ENCODE data around the gene CPNE6.

Gene CPNE6

DNA sequence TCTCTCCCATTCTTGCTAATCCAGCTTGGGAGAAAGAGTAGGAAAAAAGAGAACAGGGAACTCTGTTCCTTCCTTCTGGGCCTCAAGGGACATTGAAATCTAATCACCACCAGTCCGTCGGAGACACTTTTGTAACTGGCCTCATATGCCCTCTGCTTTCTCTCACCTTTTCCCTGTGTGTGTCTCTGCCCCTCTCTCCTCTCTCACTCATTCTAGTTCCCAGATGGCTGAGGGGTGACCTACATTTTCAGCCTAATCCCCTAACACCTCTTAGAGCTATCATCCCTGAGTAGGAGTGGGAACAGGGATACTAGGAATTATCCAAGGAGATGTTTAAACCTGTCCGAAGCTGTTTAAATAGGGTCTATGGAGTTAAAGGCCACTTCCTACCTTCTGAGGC is 13.9 kb downstream of the CPNE6 start:
- Mint-ChIP-seq H3K36me3 (ENCODE audit: low read depth) (no peaks in the 10 kb centered on the region), H3K27ac (no peak overlapping the region), H3K27me3 (ENCODE audit: low read depth) (peaks cover 43% of the 10 kb centered on the region), H3K4me1 (peaks cover 19% of the 10 kb centered on the region), H3K9me3 (no peaks in the 10 kb centered on the region), H3K4me3 (no peak overlapping the region)
- no peak for TF ChIP-seq CTCF (IDR thresholded peaks at IDR 0.05; ENCODE audit: unreplicated experiment in 3 of 3)

DNA sequence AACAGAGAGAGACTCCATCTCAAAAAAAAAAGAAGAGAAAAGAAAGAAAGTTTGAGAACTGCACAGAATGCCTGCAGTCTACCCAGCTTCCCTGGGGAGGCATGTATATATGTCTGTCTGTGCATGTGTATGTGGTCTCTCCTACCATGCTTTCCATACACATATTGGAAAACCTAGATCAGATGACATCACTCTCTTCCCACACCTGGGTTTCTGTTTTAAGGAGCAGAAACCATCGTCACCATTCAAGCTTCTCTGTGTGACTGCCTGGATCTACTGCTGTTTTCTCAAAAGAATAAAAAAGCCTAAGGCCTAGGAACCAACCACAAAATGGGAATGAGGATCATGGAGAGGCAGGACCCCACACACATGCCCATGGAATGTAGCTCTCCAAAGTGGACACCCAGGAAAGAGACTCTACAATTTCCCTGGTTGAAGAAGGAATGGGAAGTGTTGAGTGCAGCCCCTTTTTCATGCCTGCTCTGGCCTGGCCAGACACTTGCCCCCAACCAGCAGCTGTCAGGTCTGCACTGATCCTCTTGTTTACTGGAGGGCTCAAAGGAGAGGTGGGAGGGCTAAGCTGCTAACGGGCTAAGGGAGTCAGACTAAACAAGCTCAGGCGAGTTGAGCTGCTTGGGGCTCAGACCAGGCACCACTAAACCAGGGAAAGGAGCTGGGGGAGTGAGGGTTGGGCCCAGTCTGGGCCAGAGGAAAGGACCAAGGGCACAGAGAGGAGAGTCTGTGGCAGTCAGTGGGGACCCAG is 15.0 kb downstream of the CPNE6 start:
- TF ChIP-seq CTCF (IDR thresholded peaks at IDR 0.05; ENCODE audit: unreplicated experiment in 3 of 3) = no peak
- Mint-ChIP-seq H3K27ac (no peak overlapping the region), H3K9me3 (no peaks in the 10 kb centered on the region), H3K27me3 (ENCODE audit: low read depth) (peaks cover 35% of the 10 kb centered on the region), H3K4me3 (no peak overlapping the region), H3K36me3 (ENCODE audit: low read depth) (no peaks in the 10 kb centered on the region), H3K4me1 (peaks cover 20% of the 10 kb centered on the region)

GRCh38 chr14:24087004-24087403 is 15.6 kb downstream of the CPNE6 start:
- no peak for TF ChIP-seq CTCF (IDR thresholded peaks at IDR 0.05; ENCODE audit: unreplicated experiment in 3 of 3)
- peaks cover 32% of the 10 kb centered on the region for H3K27me3 Mint-ChIP-seq (ENCODE audit: low read depth)
- H3K36me3 Mint-ChIP-seq (ENCODE audit: low read depth) = no peaks in the 10 kb centered on the region
- H3K4me3 Mint-ChIP-seq = no peak overlapping the region
- H3K27ac Mint-ChIP-seq = no peak overlapping the region
- H3K4me1 Mint-ChIP-seq = peaks cover 17% of the 10 kb centered on the region
- no peaks in the 10 kb centered on the region for H3K9me3 Mint-ChIP-seq

DNA sequence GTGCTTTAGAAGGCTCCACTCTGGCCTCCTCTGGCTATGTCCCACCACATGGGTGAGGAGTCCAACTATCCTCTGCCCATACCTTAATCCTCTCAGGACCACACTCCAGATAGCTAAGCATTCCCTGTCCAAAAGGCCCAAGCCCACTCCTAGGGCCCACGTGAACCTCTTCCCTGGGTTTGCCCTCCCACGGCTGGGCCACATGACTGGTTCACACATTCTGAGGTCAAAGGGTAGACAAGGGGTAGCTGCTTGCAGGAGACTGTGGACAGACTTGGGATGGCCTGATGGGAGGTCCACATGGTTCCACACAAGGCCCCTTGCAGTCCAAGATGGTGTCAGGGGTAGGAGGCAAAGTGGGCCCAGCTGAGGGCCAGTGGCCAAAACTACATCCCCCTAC is 16.7 kb downstream of the CPNE6 start:
- Mint-ChIP-seq H3K4me3 (no peak overlapping the region), H3K9me3 (no peaks in the 10 kb centered on the region), H3K4me1 (peaks cover 20% of the 10 kb centered on the region), H3K36me3 (ENCODE audit: low read depth) (no peaks in the 10 kb centered on the region), H3K27me3 (ENCODE audit: low read depth) (peaks cover 22% of the 10 kb centered on the region), H3K27ac (no peak overlapping the region)
- no peak for TF ChIP-seq CTCF (IDR thresholded peaks at IDR 0.05; ENCODE audit: unreplicated experiment in 3 of 3)

DNA sequence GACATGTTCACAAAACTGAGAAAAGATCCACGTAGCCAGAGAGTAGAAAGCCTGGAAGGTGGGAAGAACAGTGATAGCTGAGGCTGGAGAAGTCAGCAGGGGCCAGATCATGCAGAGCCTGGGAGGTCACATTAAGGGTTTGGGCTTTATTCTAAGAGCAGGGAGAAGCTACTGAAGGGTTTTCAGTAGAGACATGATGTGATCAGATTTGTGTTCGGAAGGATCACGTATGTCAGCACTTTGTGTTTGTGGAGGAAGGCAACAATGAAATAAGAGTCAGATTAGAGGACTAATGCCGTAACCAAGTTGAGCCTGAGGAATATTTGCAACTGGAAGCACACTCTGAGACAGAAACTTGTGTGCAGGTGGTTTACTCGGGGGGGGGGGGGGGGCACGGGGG is 18.5 kb downstream of the CPNE6 start:
- H3K27me3 Mint-ChIP-seq (ENCODE audit: low read depth) = peaks cover 6% of the 10 kb centered on the region
- TF ChIP-seq CTCF (IDR thresholded peaks at IDR 0.05; ENCODE audit: unreplicated experiment in 3 of 3) = no peak
- H3K27ac Mint-ChIP-seq = no peak overlapping the region
- H3K36me3 Mint-ChIP-seq (ENCODE audit: low read depth) = no peaks in the 10 kb centered on the region
- H3K4me1 Mint-ChIP-seq = peaks cover 29% of the 10 kb centered on the region
- H3K9me3 Mint-ChIP-seq = no peaks in the 10 kb centered on the region
- no peak overlapping the region for H3K4me3 Mint-ChIP-seq

- H3K27me3 Mint-ChIP-seq (ENCODE audit: low read depth) = peaks cover 7% of the 10 kb centered on the region
- TF ChIP-seq CTCF (IDR thresholded peaks at IDR 0.05; ENCODE audit: unreplicated experiment in 3 of 3) = no peak
- H3K4me1 Mint-ChIP-seq = peaks cover 29% of the 10 kb centered on the region
- no peaks in the 10 kb centered on the region for H3K36me3 Mint-ChIP-seq (ENCODE audit: low read depth)
- H3K27ac Mint-ChIP-seq = peak overlapping the region in 1 of 3 experiments; percentile 13
- H3K9me3 Mint-ChIP-seq = no peaks in the 10 kb centered on the region
- peak overlapping the region; percentile 94 to 97 (median 95) for H3K4me3 Mint-ChIP-seq
Measured at GRCh38 chr14:24092110-24092504, 20.7 kb downstream of the CPNE6 start.

Measured in nephron (organoid).